Measurements from ENCODE around the gene PLPP2. TPM values are rescaled to one million over a fixed set of nuclear protein-coding genes. Genes with fewer than 3 reads are reported as not detected.

The PLPP2 gene
- polyA plus RNA-seq, 1 donor (not counting 4 experiments of a cell fraction or from before 2014, with no cell fraction given), result 13.6 TPM

DNA sequence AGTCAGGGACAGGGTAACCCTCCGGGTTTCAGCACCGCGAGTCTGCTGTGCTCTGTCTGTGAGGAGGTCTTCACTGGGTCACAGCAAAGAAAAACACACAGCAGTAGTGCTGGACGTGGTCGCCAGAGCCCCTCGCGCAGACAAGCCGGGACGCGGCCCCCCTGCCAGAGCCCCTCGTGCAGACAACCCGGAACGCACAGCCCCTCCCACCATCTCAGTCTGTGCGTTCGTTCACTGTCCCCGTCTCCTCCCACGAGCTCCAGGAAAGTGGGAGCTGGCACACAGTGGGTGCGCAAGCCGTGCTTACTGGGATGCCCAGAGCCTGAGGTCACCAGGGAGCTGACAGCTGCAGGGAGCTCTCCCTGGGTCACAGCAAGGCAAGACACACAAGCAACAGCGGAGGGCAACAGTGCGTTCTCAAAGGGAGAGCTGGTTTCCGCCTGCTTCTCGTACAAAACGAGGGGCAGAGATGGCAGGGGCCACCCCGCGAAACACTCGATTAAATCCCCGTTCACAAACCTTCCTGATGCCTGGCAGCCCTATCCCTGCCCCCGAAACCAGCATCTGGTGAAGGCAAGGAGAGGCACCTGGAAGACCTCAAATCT, 3.2 kb upstream of the PLPP2 start:
- H3K9ac ChIP-seq (ENCODE audit: control insufficient read depth, extremely low read depth, insufficient read depth, low read length), result no peak overlapping the region
- H3K79me2 ChIP-seq (ENCODE audit: control insufficient read depth, insufficient read depth, low read length), result no peaks in the 10 kb centered on the region
- dilution Hi-C loops (cut with MboI; ENCODE audit: extremely low pct_ligation_motif_present, low sequenced_read_pairs), result no loop called here
- H3K9me3 ChIP-seq (ENCODE audit: control insufficient read depth, low read depth, low read length), result no peaks in the 10 kb centered on the region
- DNase-seq (ENCODE audit: low read depth, low spot score), result no peak
- TF ChIP-seq EZH2 (IDR thresholded peaks at IDR 0.05; ENCODE audit: low read length), result peak; percentile 78
- TF ChIP-seq, protein P1, sequence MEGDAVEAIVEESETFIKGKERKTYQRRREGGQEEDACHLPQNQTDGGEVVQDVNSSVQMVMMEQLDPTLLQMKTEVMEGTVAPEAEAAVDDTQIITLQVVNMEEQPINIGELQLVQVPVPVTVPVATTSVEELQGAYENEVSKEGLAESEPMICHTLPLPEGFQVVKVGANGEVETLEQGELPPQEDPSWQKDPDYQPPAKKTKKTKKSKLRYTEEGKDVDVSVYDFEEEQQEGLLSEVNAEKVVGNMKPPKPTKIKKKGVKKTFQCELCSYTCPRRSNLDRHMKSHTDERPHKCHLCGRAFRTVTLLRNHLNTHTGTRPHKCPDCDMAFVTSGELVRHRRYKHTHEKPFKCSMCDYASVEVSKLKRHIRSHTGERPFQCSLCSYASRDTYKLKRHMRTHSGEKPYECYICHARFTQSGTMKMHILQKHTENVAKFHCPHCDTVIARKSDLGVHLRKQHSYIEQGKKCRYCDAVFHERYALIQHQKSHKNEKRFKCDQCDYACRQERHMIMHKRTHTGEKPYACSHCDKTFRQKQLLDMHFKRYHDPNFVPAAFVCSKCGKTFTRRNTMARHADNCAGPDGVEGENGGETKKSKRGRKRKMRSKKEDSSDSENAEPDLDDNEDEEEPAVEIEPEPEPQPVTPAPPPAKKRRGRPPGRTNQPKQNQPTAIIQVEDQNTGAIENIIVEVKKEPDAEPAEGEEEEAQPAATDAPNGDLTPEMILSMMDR (optimal IDR thresholded peaks at IDR 0.05 in 1 of 3, IDR thresholded peaks at IDR 0.05 in 1 of 3, conservative IDR thresholded peaks at IDR 0.05 in 1 of 3; ENCODE audit: extremely low read depth in 1 of 3, insufficient read depth in 2 of 3, low read length in 3 of 3), result peak in 1 of 3 experiments; percentile 4
- no peaks in the 10 kb centered on the region for H4K20me1 ChIP-seq (ENCODE audit: control insufficient read depth, extremely low read depth, insufficient read depth, low read length)
- peaks cover 35% of the 10 kb centered on the region for H3K27me3 ChIP-seq (ENCODE audit: control insufficient read depth, extremely low read depth, insufficient read depth, low read length)
- peak overlapping the region; percentile 10 for H3K4me2 ChIP-seq (ENCODE audit: control insufficient read depth, extremely low read depth, insufficient read depth, low read depth, low read length)
- no peak overlapping the region for H3K4me3 ChIP-seq (ENCODE audit: control insufficient read depth in 2 of 3, extremely low read depth in 1 of 3, insufficient read depth in 2 of 3, low read depth in 1 of 3, low read length in 3 of 3)
- no peaks in the 10 kb centered on the region for H3K36me3 ChIP-seq (ENCODE audit: control insufficient read depth in 2 of 2, extremely low read depth in 1 of 2, insufficient read depth in 2 of 2, low read length in 2 of 2)
- peaks cover 17% of the 10 kb centered on the region for H3K4me1 ChIP-seq (ENCODE audit: control insufficient read depth, extremely low read depth, insufficient read depth, low read length)
- FAIRE-seq, result peak; percentile 5
- no peak overlapping the region for H2AFZ ChIP-seq (ENCODE audit: control insufficient read depth, low read length)
- no peak overlapping the region for H3K27ac ChIP-seq (ENCODE audit: control insufficient read depth, insufficient read depth, low read length)
- H3K9me1 ChIP-seq (ENCODE audit: control insufficient read depth, extremely low read depth, insufficient read depth, low read length), result no peaks in the 10 kb centered on the region

DNA sequence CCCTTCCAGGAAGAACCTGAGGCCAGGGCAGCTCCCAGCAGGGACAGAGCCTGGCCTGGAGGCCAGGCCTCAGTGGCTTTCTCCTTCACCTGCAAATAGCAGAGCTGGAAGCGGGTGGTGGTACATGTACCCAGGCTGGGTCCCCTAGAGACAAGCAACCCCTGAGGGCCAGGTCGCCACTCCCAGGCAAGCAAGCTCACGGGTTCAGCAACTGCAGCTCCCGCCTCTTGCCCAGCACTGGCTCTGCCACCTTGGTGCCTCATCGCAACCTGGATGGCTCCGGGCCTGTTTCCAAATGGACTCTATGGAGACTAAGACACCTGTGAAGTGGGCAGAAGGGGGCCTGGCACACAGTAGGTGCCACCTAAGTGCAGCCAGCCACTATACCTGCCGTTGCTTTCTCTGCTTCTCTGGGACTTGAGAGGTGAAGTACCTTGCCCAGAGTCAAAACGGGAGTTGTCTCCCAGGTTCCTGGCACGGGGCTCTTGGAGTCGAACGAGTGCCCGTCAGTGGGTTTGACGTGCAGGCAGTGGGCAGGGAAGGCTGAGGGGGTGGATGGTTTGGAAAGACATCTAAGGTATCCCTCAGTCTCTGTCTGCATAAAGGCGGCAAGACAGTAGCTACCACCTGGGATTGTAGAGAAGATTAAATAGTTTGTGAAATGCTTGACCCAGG, 2.4 kb upstream of the PLPP2 start:
- peaks cover 35% of the 10 kb centered on the region for H3K27me3 ChIP-seq (ENCODE audit: control insufficient read depth, extremely low read depth, insufficient read depth, low read length)
- no peak for FAIRE-seq
- no peak overlapping the region for H3K27ac ChIP-seq (ENCODE audit: control insufficient read depth, insufficient read depth, low read length)
- H3K4me1 ChIP-seq (ENCODE audit: control insufficient read depth, extremely low read depth, insufficient read depth, low read length), result peaks cover 17% of the 10 kb centered on the region
- no peaks in the 10 kb centered on the region for H3K9me3 ChIP-seq (ENCODE audit: control insufficient read depth, low read depth, low read length)
- no peak overlapping the region for H3K4me3 ChIP-seq (ENCODE audit: control insufficient read depth in 2 of 3, extremely low read depth in 1 of 3, insufficient read depth in 2 of 3, low read depth in 1 of 3, low read length in 3 of 3)
- H3K36me3 ChIP-seq (ENCODE audit: control insufficient read depth in 2 of 2, extremely low read depth in 1 of 2, insufficient read depth in 2 of 2, low read length in 2 of 2), result no peaks in the 10 kb centered on the region
- no peaks in the 10 kb centered on the region for H4K20me1 ChIP-seq (ENCODE audit: control insufficient read depth, extremely low read depth, insufficient read depth, low read length)
- no peak for TF ChIP-seq EZH2 (IDR thresholded peaks at IDR 0.05; ENCODE audit: low read length)
- TF ChIP-seq, protein P1 (optimal IDR thresholded peaks at IDR 0.05 in 1 of 3, IDR thresholded peaks at IDR 0.05 in 1 of 3, conservative IDR thresholded peaks at IDR 0.05 in 1 of 3; ENCODE audit: extremely low read depth in 1 of 3, insufficient read depth in 2 of 3, low read length in 3 of 3), result no peak
- H3K9me1 ChIP-seq (ENCODE audit: control insufficient read depth, extremely low read depth, insufficient read depth, low read length), result no peaks in the 10 kb centered on the region
- H2AFZ ChIP-seq (ENCODE audit: control insufficient read depth, low read length), result no peak overlapping the region
- H3K4me2 ChIP-seq (ENCODE audit: control insufficient read depth, extremely low read depth, insufficient read depth, low read depth, low read length), result no peak overlapping the region
- no peak overlapping the region for H3K9ac ChIP-seq (ENCODE audit: control insufficient read depth, extremely low read depth, insufficient read depth, low read length)
- dilution Hi-C loops (cut with MboI; ENCODE audit: extremely low pct_ligation_motif_present, low sequenced_read_pairs), result no loop called here
- H3K79me2 ChIP-seq (ENCODE audit: control insufficient read depth, insufficient read depth, low read length), result peaks cover 2% of the 10 kb centered on the region
- no peak for DNase-seq (ENCODE audit: low read depth, low spot score)
